GM12801 (cell line): Measurements from ENCODE around the gene EFCAB6.

Source experiments
- CTCF ChIP-seq: IDR thresholded peaks from one replicate; pipeline ENCODE4 v1.5.1; 2011; ENCODE audit warnings: control low read depth; ENCODE audit not compliant: insufficient read length; ENCODE audit errors: extremely low read depth

EFCAB6 gene

GRCh38 chr22:43823353-43823908 lies 11.3 kb upstream of the EFCAB6 start:
- TF ChIP-seq CTCF = no peak

- no peak for TF ChIP-seq CTCF
Measured at GRCh38 chr22:43821606-43822425, 9.7 kb upstream of the EFCAB6 start.

GRCh38 chr22:43820651-43821305 lies 8.7 kb upstream of the EFCAB6 start:
- TF ChIP-seq CTCF = no peak

- TF ChIP-seq CTCF = no peak
Measured at GRCh38 chr22:43819931-43820640, 8.0 kb upstream of the EFCAB6 start.

- no peak for TF ChIP-seq CTCF
Measured at GRCh38 chr22:43819421-43819921, 7.4 kb upstream of the EFCAB6 start.

GRCh38 chr22:43818981-43819380 lies 6.9 kb upstream of the EFCAB6 start:
- TF ChIP-seq CTCF = no peak

GRCh38 chr22:43817402-43817801 lies 5.3 kb upstream of the EFCAB6 start:
- no peak for TF ChIP-seq CTCF
